Raji (cell line): ENCODE results near the gene AHNAK.

Experiments
- POLR2A ChIP-seq: IDR thresholded peaks from 2 replicates; pipeline ENCODE4 v1.6.1; 2011; ENCODE audit warnings: low read depth, low read length, control low read depth; ENCODE audit not compliant: insufficient read depth

Gene AHNAK

DNA sequence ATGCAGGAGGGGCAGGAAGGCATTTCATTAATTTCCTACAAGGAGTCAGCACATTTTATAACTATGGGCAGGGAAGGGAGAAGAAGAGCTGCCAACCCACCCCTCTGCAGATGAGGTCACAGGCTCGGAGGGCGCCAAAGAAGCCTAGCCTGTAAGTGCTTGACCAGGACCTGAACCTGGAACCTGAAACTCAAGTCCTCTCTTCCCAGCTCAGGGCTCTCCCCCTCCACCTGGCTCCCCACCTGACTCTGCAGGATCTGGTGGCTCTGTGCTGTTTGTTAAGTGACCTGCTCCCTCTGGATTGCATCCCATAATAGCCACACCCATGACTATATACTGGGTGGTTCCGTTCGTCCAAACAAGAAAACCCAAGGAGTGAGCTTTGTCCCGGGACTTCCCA lies 100.5 kb downstream of the AHNAK start:
- TF ChIP-seq POLR2A, result no peak

DNA sequence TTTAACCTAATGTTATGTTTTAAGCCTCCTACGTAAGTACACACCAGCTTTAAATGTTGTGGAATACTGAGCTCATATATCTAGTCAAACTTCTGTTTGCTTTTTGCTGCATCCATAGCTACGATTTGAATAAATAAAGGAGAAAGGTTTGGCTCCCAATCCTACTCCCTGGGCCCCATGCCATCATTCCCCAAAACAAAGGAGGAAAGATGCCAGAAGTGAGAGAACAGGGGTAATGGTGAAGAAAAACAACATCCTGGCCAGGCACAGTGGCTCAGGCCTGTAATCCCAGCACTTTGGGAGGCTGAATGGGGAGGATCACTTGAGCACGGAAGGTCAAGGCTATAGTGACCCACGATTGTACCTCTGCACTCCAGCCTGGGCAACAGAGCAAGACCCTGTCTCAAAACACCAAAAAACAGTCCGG lies 101.3 kb downstream of the AHNAK start:
- no peak for TF ChIP-seq POLR2A

DNA sequence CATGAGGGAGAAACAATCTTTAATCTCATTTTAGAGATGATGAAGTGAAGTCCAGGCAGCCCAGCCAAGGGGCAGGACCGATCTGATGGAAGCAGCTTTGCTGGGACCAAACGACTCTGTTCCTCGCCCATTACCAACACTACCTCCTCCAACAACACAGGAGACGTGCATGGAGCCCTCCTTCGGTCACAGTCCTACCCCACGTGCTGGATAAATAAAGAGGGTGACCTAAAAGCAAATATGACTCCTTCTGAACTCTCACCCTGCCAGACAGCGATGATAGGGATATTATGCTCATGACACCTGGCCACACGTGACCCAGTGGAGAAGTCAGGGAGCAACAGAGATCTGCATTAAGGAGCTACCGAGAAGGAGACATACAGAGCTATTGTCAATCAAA lies 101.8 kb downstream of the AHNAK start:
- no peak for TF ChIP-seq POLR2A

DNA sequence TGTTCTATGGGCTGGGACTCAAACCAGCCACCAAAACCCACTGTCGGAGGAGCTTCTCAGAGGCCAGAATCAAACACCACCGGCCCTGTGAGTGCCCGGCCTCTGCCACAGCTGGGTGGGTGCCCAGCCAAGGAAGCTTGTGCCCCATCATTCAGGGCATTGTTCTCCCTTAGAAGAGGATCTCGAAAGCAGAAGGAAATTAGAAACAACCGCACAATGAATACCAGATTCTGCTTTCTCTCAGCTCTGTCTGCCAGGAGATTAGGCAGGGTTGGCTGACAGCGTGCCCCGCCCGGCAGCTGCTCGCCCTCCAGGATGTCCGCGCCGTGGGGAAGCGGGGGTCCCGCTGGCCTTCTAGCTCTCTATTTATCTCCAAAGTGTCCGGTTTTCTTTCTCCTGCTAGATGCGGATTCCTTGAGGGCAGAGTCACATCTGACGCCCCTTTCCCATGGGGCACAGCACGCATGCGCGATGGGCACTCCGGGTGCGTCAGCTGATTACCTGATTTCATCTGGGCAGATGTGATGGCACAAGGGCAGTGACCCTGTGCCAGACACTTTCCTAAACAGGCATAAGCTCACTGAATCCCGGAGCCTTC lies 102.3 kb downstream of the AHNAK start:
- TF ChIP-seq POLR2A, result no peak

DNA sequence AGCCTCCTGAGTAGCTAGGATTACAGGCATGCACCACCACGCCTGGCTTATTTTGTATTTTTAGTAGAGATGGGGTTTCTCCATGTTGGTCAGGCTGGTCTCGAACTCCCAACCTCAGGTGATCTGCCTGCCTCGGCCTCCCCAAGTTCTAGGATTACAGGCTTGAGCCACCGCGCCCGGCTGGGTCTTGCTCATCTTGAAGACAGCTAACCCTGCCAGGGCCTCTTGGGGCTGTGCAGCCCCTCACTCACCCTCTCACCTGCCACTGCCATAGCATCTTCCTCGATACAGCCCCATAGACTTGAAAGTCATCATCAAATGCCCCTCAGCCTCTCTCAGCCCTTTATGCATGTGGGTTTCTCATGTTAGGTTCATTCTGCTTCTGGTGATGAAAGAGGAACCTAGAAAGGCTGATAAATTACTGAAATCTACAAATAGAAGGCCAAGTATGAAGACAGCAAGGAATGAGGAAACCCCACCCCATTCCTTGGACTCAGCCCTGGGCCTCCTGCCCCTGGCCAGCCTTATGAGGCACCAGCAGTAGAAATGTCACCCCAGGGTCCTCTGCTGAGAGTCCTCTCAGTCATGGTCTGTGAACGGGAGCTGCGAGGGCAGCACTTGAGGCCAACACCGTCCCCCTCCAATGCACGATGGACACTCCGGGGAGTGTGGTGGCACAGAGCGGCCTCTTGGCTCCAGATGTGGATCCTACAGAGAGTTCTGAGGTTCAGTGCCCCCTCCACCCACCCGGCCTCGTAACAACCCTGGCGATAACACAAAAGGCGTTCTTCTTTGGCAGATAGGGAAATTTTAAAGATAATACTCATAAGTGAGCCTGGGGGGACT lies 103.0 kb downstream of the AHNAK start:
- TF ChIP-seq POLR2A, result no peak

GRCh38 chr11:62439785-62440602 lies 106.6 kb downstream of the AHNAK start:
- TF ChIP-seq POLR2A, result no peak

GRCh38 chr11:62438641-62439040 lies 108.0 kb downstream of the AHNAK start:
- TF ChIP-seq POLR2A, result no peak

DNA sequence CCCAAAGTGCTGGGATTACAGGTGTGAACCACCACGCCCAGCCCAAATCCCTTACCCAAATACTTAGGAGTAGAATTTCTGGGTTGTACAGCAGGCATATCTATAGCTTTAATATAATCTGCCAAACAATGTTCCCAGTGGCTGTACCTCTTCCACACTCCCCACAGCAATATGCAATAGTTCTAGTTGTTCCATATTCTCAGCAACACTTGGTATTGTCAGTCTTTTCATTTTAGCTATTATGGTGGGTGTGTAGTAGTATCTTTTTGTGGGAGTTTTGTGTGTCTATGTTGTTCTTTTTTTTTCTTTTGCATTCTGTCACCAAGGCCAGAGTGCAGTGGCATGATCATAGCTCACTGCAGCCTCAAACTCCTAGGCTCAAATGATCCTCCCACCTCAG lies 109.0 kb downstream of the AHNAK start:
- TF ChIP-seq POLR2A, result no peak

- no peak for TF ChIP-seq POLR2A
Observed at GRCh38 chr11:62435846-62436660, 110.6 kb downstream of the AHNAK start.

GRCh38 chr11:62433904-62434276 lies 112.7 kb downstream of the AHNAK start:
- no peak for TF ChIP-seq POLR2A

DNA sequence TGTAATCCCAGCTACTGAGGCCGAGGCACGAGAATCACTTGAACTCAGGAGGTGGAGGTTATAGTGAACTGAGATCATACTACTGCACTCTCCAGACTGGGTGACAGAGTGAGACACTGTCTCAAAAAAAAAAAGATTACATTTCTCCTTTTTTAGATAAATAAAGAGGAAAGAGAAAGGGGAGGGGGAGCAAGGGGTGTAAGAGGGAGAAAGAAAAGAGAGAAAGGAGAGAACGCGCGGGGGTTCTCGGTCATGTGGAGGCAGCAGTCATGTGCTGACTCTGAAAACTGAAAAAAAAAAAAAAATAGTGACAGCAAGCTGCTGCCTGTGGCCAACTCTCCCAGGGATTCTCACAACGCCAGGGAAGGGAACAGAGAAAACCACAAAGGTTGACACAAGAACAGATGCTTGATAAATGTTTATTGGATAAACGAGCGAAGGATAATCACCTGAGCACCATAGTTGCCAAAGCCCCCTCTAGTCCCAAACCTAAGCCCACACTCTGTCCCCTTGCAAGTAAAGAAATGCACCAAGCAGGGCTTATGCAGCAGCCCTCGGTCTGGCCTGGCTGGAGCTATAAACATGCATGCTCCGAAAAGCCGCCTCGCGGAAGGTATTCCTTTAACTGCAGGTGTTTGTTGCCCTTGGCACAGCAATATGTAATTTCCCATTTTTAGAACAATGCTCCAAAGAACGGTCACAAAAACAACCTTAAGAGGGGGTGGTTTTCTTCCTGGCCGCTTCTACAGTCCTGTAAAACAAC lies 113.3 kb downstream of the AHNAK start:
- no peak for TF ChIP-seq POLR2A

- TF ChIP-seq POLR2A, result no peak
Observed at GRCh38 chr11:62432695-62433094, 113.9 kb downstream of the AHNAK start.

GRCh38 chr11:62431171-62431901 lies 115.3 kb downstream of the AHNAK start:
- TF ChIP-seq POLR2A, result no peak

DNA sequence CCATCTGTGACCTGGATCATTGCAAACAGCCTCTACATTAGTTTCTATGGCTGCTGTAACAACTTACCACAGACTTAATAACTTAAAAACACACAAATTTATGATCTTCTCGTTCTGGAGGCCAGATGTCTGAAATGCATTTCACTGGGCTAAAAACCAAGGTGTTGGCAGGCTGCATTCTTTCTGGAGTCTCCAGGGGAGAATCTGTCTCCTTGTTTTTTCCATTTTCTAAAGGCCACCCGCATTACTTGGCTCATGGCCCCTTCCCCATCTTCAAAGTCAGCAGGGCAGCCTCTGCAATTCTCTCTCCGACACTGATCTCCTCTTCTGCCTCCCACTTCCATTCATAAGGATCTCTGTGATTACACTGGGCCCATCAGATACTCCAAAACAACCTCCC lies 116.2 kb downstream of the AHNAK start:
- TF ChIP-seq POLR2A, result no peak
